T-helper 1 cell treated with Interleukin-12 subunit alpha and Interleukin-12 subunit beta and Interleukin-4 antibody, amounts not matched to agents 30 μg/mL and 1 μg/mL, for 36 hours (primary cell): Measurements from ENCODE around the gene PSMD3.
"Not testable (repeated sequence)": the region's sequence is repeated elsewhere in the genome, so short reads cannot be mapped to it uniquely, and the experiment has no call there.

Source experiments
- H3K27ac Mint-ChIP-seq: one replicate; pipeline ENCODE4 v1.8.0; 2021; ENCODE audit warnings: mild to moderate bottlenecking, mixed read lengths
- H3K27me3 Mint-ChIP-seq: one replicate; pipeline ENCODE4 v1.8.0; 2021; ENCODE audit warnings: low read depth, mixed read lengths
- H3K36me3 Mint-ChIP-seq: one replicate; pipeline ENCODE4 v1.8.0; 2021; ENCODE audit warnings: low read depth, mixed read lengths
- H3K4me1 Mint-ChIP-seq: one replicate; pipeline ENCODE4 v1.8.0; 2021; ENCODE audit warnings: low read depth, mixed read lengths
- H3K4me3 Mint-ChIP-seq: one replicate; pipeline ENCODE4 v1.8.0; 2021; ENCODE audit warnings: mild to moderate bottlenecking, moderate library complexity, mixed read lengths
- H3K9me3 Mint-ChIP-seq: one replicate; pipeline ENCODE4 v1.8.0; 2021; ENCODE audit warnings: mixed read lengths

PSMD3 gene

GRCh38 chr17:39996800-39997199, 16.2 kb downstream of the PSMD3 start:
- Mint-ChIP-seq H3K27me3 (no peaks in the 10 kb centered on the region), H3K4me3 (no peak overlapping the region), H3K9me3 (no peaks in the 10 kb centered on the region), H3K27ac (no peak overlapping the region), H3K36me3 (peaks cover 42% of the 10 kb centered on the region), H3K4me1 (peaks cover 2% of the 10 kb centered on the region)

GRCh38 chr17:39997543-39997942, 16.9 kb downstream of the PSMD3 start:
- Mint-ChIP-seq H3K36me3 (peaks cover 39% of the 10 kb centered on the region), H3K27me3 (no peaks in the 10 kb centered on the region), H3K4me1 (peaks cover 2% of the 10 kb centered on the region), H3K4me3 (no peak overlapping the region), H3K27ac (no peak overlapping the region), H3K9me3 (no peaks in the 10 kb centered on the region)

DNA sequence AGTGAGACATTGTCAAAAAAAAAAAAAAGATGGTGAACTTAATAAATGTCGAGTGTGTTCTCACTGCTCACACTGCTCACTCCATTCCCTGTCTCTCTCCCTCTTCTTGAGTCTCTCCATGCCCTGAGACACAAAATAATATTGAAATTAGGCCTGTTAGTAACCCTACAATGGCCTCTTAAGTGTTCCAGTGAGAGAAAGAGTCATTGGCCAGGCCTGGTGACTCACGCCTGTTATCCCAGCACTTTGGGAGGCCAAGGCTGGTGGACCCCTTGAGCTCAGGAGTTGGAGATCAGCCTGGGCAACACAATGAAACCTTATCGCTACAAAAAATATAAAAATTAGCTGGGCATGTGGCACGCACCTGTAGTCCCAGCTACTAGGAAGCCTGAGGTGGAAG, 18.5 kb downstream of the PSMD3 start:
- Mint-ChIP-seq H3K27ac (no peak overlapping the region), H3K9me3 (no peaks in the 10 kb centered on the region), H3K36me3 (peaks cover 25% of the 10 kb centered on the region), H3K27me3 (no peaks in the 10 kb centered on the region), H3K4me3 (no peak overlapping the region), H3K4me1 (peaks cover 2% of the 10 kb centered on the region)

GRCh38 chr17:40000161-40000560, 19.6 kb downstream of the PSMD3 start:
- Mint-ChIP-seq H3K27ac (no peak overlapping the region), H3K27me3 (peaks cover 6% of the 10 kb centered on the region), H3K9me3 (no peaks in the 10 kb centered on the region), H3K36me3 (peaks cover 14% of the 10 kb centered on the region), H3K4me1 (peaks cover 2% of the 10 kb centered on the region), H3K4me3 (no peak overlapping the region)

DNA sequence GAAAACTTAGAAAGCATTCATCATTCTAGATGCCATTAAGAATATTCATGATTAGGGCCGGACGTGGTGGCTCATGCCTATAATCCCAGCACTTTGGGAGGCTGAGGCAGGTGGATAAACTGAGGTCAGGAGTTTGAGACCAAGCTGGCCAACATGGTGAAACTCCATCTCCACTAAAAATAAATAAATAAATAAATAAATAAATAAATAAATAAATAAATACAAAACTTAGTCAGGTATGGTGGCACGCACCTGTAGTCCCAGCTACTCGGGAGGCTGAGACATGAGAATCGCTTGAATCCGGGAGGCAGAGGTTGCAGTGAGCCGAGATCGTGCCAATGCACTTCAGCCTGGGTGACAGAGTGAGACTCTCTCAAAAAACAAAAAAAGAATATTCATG, 20.7 kb downstream of the PSMD3 start:
- not testable (repeated sequence) for H3K9me3 Mint-ChIP-seq, H3K27me3 Mint-ChIP-seq, H3K27ac Mint-ChIP-seq, H3K4me1 Mint-ChIP-seq, H3K4me3 Mint-ChIP-seq, H3K36me3 Mint-ChIP-seq

GRCh38 chr17:40004072-40004471, 23.5 kb downstream of the PSMD3 start:
- no peak overlapping the region for H3K27ac Mint-ChIP-seq
- no peaks in the 10 kb centered on the region for H3K9me3 Mint-ChIP-seq
- no peaks in the 10 kb centered on the region for H3K36me3 Mint-ChIP-seq
- H3K4me1 Mint-ChIP-seq, result no peaks in the 10 kb centered on the region
- no peak overlapping the region for H3K4me3 Mint-ChIP-seq
- peaks cover 6% of the 10 kb centered on the region for H3K27me3 Mint-ChIP-seq

DNA sequence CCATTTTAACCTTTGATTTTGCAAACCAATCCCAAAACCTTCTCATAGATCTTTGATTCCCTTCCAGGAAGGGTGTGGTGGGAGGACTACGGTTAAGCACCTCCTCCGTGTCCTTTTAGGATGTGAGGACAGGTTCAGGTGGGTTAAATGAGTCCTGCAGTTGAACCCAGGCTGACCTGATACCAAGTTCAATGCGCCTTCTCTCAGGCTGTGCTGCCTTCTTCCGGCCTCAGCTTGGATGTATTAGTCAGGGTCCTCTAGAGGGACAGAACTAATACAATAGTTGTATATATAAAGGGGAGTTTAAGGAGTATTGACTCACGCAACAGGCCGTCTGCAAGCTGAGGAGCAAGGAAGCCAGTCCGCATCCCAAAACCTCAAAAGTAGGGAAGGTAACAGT, 24.1 kb downstream of the PSMD3 start:
- Mint-ChIP-seq H3K9me3 (no peaks in the 10 kb centered on the region), H3K27me3 (peaks cover 6% of the 10 kb centered on the region), H3K27ac (no peak overlapping the region)

GRCh38 chr17:40005520-40005919, 24.9 kb downstream of the PSMD3 start:
- no peaks in the 10 kb centered on the region for H3K36me3 Mint-ChIP-seq
- peaks cover 2% of the 10 kb centered on the region for H3K4me1 Mint-ChIP-seq
- no peaks in the 10 kb centered on the region for H3K9me3 Mint-ChIP-seq
- no peak overlapping the region for H3K4me3 Mint-ChIP-seq
- H3K27ac Mint-ChIP-seq, result no peak overlapping the region
- peaks cover 6% of the 10 kb centered on the region for H3K27me3 Mint-ChIP-seq

More for the DNA sequence above, 24.1 kb downstream of the PSMD3 start:
- Mint-ChIP-seq H3K4me3 (no peak overlapping the region), H3K4me1 (no peaks in the 10 kb centered on the region), H3K36me3 (no peaks in the 10 kb centered on the region)

- H3K27me3 Mint-ChIP-seq, H3K9me3 Mint-ChIP-seq, H3K4me1 Mint-ChIP-seq, H3K4me3 Mint-ChIP-seq, H3K27ac Mint-ChIP-seq, H3K36me3 Mint-ChIP-seq: not testable (repeated sequence)
Measured at GRCh38 chr17:40010946-40011500, 30.4 kb downstream of the PSMD3 start.

GRCh38 chr17:40012017-40012647, 31.5 kb downstream of the PSMD3 start:
- H3K27me3 Mint-ChIP-seq, H3K27ac Mint-ChIP-seq, H3K4me3 Mint-ChIP-seq: not testable (repeated sequence)

GRCh38 chr17:40014375-40014980, 33.9 kb downstream of the PSMD3 start:
- H3K9me3 Mint-ChIP-seq, result no peaks in the 10 kb centered on the region
- peaks cover 6% of the 10 kb centered on the region for H3K27me3 Mint-ChIP-seq
- H3K4me3 Mint-ChIP-seq, result no peak overlapping the region
- peaks cover 4% of the 10 kb centered on the region for H3K36me3 Mint-ChIP-seq
- H3K27ac Mint-ChIP-seq, result no peak overlapping the region
- H3K4me1 Mint-ChIP-seq, result peaks cover 6% of the 10 kb centered on the region

More at GRCh38 chr17:40012017-40012647, 31.5 kb downstream of the PSMD3 start:
- H3K36me3 Mint-ChIP-seq, H3K9me3 Mint-ChIP-seq, H3K4me1 Mint-ChIP-seq: not testable (repeated sequence)

DNA sequence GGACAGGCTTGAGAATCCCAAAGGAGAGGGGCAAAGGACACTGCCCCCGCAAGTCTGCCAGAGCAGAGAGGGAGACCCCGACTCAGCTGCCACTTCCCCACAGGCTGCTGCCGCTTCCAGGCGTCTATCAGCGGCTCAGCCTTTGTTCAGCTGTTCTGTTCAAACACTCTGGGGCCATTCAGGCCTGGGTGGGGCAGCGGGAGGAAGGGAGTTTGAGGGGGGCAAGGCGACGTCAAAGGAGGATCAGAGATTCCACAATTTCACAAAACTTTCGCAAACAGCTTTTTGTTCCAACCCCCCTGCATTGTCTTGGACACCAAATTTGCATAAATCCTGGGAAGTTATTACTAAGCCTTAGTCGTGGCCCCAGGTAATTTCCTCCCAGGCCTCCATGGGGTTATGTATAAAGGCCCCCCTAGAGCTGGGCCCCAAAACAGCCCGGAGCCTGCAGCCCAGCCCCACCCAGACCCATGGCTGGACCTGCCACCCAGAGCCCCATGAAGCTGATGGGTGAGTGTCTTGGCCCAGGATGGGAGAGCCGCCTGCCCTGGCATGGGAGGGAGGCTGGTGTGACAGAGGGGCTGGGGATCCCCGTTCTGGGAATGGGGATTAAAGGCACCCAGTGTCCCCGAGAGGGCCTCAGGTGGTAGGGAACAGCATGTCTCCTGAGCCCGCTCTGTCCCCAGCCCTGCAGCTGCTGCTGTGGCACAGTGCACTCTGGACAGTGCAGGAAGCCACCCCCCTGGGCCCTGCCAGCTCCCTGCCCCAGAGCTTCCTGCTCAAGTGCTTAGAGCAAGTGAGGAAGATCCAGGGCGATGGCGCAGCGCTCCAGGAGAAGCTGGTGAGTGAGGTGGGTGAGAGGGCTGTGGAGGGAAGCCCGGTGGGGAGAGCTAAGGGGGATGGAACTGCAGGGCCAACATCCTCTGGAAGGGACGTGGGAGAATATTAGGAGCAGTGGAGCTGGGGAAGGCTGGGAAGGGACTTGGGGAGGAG, 34.7 kb downstream of the PSMD3 start, which contains the start of gene CSF3:
Gene CSF3 (plus strand): TSS at position 436 of the 993 bp plus-strand sequence. CDS start 35 bp downstream, at position 471.
- Mint-ChIP-seq H3K27me3 (peaks cover 6% of the 10 kb centered on the region), H3K9me3 (no peaks in the 10 kb centered on the region), H3K36me3 (peaks cover 6% of the 10 kb centered on the region), H3K27ac (no peak within 1 kb of the TSS), H3K4me1 (peaks cover 4% of the 10 kb centered on the region), H3K4me3 (no peak within 1 kb of the TSS)

- Mint-ChIP-seq H3K36me3 (peaks cover 9% of the 10 kb centered on the region), H3K27me3 (peaks cover 6% of the 10 kb centered on the region), H3K9me3 (no peaks in the 10 kb centered on the region), H3K27ac (no peak overlapping the region), H3K4me1 (peaks cover 4% of the 10 kb centered on the region), H3K4me3 (no peak overlapping the region)
Measured at GRCh38 chr17:40015998-40016985, 35.7 kb downstream of the PSMD3 start.
